HFF-Myc (cell line): Measurements from ENCODE around the gene IP6K1.

Source experiments
- DNase-seq: peaks from one replicate; pipeline ENCODE4 v3.0.0-alpha.2; 2011; ENCODE audit warnings: low read depth; ENCODE audit errors: extremely low read depth
- H3K4me3 ChIP-seq: replicated peaks from 2 replicates; pipeline ENCODE4 v1.5.1; 2011; ENCODE audit warnings: low read depth, mild to moderate bottlenecking, control low read depth, low read length
- CTCF ChIP-seq: IDR thresholded peaks from 2 replicates; pipeline ENCODE4 v1.5.1; 2012; ENCODE audit warnings: mild to moderate bottlenecking, low read depth, low read length, control low read depth; ENCODE audit errors: missing control alignments

The IP6K1 gene

GRCh38 chr3:49802719-49803464 is 16.6 kb upstream of the IP6K1 start, which contains the start of gene INKA1:
TSS of gene INKA1 (plus strand) at chr3:49803261. CDS start at chr3:49803393, 132 bp downstream.
- peak; percentile 42 for DNase-seq
- peak within 1 kb of the TSS; percentile 69 for H3K4me3 ChIP-seq
- TF ChIP-seq CTCF = peak; percentile 88

- DNase-seq = no peak
- H3K4me3 ChIP-seq = no peak overlapping the region
Observed at GRCh38 chr3:49801160-49801559, 14.8 kb upstream of the IP6K1 start.

GRCh38 chr3:49799761-49800160 is 13.4 kb upstream of the IP6K1 start, which contains the start of gene CDHR4:
TSS of gene CDHR4 (minus strand) at chr3:49799873. CDS start at chr3:49799812, 61 bp downstream.
- H3K4me3 ChIP-seq = no peak within 1 kb of the TSS
- no peak for DNase-seq
- TF ChIP-seq CTCF = no peak

More at GRCh38 chr3:49801160-49801559, 14.8 kb upstream of the IP6K1 start:
- TF ChIP-seq CTCF = no peak

GRCh38 chr3:49799105-49799504 is 12.8 kb upstream of the IP6K1 start:
- TF ChIP-seq CTCF = no peak
- DNase-seq = no peak
- no peak overlapping the region for H3K4me3 ChIP-seq

GRCh38 chr3:49794926-49795905 is 8.9 kb upstream of the IP6K1 start:
- no peak for TF ChIP-seq CTCF
- H3K4me3 ChIP-seq = no peak overlapping the region

GRCh38 chr3:49794431-49794830 is 8.1 kb upstream of the IP6K1 start:
- TF ChIP-seq CTCF = no peak
- no peak for DNase-seq
- H3K4me3 ChIP-seq = no peak overlapping the region

More at GRCh38 chr3:49794926-49795905, 8.9 kb upstream of the IP6K1 start:
- DNase-seq = no peak
